IPS-NIHi7 (cell line): Measurements from ENCODE around the gene LPA.

Experiments used
- DNase-seq: peaks from one replicate; pipeline ENCODE4 v3.0.0; 2012; ENCODE audit warnings: mixed read lengths; ENCODE audit errors: extremely low spot score

The LPA gene

DNA sequence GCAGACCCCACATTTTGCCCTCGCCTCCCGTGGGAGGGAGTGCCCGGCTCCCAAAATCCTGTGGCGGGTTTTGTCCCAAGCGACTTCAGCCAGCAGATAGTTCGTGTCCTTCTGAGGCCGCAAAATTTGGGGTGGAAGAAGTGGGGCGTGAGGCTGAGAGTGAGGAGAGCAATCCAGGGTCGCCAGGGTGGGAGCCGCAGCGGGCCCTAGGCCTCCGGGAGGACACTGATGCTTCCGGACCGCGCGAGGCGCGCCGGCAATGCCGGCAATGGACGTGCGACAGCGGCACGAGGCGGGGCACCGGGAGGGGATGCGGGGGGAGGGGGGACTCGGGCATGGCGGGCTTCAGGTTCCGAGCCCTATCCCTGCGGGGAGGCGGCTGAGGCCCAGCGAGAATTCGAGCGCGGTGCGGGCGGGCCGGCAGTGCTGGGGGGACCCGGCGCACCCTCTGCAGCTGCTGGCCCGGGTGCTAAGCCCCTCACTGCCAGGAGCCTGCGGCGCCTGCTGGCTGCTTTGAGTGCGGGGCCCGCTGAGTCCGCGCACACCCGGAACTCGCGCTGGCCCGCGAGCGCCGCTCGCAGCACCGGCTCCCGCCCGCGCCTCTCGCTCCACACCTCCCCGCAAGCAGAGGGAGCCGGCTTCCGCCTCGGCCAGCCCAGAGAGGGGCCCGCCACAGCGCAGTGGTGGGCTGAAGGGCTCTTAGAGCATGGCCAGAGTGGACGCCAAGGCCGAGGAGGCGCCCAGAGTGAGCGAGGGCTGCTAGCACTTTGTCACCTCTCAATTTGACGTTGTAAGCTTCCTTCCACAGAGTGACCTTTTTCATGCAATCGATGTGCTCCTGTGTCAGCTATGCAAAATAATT, 143.8 kb downstream of the LPA start:
- DNase-seq: peak; percentile 79

DNA sequence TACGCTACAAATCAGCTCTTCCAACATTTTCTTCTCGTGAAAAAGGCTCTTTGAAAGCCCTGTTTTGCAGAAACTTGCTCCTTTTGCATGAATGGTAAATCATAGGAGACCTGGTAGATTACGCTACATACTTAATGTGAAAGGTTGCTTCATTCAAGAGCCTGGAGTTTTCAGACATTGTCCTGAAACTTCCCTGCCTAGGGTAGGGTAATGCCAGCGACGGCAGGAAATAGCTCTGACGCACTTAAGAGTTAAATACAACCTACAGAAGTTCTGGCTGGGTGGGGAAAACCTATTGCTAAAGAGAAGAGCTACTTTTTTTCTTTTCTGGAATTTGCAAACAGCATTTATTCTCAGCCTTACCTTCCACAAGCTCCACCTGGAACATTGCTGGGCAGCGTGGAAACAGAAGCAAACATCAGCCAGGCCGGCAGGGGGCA, 144.5 kb downstream of the LPA start:
- peak; percentile 22 for DNase-seq

DNA sequence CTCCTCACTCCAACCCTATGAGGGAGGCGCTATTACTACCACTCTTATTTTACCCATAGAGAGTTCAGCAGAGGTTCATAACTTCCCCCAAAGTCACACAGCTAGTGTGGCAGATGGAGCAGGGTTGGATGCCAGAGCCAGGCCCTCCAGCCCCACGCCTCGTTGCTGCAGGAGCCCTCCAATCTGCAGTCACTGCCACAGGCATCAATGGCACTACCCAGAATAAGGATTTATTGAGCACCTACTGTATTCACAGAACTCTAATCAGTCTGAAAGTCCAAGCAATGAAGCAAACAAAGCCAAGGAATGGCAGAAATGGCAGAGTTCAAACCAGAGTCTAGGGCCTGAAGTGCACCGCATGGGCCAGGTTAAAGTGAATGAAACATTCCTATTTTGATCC, 144.9 kb downstream of the LPA start:
- DNase-seq: no peak

DNA sequence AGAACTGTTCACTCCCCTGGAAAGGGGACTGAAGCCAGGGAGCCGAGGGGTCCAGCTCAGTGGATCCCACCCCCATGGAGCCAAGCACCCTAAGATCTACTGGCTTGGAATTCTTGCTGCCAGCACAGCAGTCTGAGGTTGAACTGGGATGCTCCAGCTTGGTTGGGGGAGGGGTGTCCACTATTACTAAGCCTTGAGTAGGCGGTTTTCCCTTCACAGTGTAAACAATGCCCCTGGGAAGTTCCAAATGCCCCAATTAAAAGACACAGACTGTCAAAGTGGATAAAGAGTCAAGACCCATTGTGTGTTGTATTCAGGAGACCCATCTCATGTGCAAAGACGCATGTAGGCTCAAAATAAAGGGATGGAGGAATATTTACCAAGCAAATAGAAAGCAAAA, 150.2 kb downstream of the LPA start:
- no peak for DNase-seq

DNA sequence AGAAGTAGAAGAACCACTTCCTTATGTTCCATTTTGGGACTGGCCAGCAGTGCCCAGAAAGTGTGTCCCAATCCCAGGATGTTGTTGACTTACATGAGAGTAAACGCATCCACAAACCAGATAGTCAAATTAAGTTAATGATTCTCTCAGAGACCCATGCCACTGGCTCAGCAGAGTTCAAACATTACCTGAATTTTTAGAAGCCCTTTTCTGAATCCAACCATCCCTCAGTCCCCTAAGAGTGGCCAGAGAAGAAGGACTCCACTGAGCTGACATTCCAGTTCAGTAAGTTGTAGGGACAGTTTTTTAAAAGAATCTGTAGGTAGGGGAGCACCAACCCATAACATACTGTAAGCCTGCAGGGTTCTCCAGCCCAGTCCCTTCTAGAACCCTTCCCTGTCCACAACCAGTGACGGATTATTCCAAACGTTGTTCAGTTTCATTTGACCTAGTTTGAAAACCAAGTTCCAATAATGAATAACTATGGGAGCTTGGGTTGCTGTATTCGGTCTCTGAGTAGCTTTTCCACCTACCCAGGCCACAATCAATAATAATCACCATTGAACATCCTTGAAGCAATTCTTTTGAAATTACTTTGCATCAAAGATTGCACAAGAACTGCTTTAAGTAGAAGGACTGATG, 153.0 kb downstream of the LPA start:
- DNase-seq: no peak

DNA sequence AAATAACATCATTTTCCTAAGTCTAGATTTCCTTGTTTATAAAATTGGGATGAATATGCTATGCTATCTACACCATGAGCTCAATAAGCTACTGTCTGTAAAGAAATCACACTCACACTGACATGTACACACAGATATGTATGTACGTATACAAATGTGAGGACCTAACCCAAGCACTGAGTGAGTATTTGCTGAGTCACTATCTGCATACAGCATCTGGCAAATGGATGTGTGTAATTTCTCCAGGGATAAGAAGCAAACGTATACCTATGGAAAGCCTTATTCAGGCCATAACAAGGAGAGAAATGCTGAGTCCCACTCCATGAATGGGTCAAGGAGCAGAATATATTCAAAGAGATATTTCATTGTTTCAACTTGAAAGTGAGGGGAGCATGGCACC, 153.9 kb downstream of the LPA start:
- DNase-seq: no peak

DNA sequence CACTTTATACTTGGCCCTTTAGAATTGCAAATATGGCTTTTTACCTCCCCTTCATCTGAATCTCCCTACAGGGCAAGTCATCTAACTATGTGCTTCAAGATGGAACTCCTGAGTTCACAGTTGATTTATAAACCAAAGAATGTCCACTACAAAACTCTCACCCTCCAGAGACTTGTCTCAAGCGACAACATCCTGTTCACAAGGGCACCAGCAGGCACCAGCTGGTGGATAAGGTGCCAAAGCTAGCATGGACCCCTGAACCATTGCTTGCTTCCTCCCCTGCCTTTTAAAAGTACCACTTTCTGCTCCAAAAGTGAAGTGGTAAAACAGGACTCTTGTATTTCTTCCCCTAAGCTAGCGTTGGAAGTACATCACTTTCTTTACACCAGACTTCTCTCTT, 154.5 kb downstream of the LPA start:
- no peak for DNase-seq

DNA sequence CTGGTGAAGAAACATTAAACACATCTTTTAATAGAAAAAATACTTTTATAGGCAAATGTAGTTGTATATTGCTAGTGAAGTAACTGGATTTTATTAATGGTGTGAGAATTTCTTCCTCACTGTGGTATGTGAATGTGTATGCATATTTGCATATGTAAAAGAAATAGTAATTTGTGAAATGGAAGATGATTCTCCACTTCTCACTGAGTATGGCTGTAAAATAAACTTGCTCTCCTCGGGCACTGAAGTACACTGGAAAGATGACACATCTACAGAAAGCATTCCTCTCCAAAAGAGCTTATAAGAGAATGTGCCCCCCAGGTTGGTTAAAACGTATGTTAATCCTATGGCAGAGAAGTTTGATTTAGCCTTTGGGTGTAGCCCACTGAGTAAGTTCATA, 155.5 kb downstream of the LPA start:
- no peak for DNase-seq

DNA sequence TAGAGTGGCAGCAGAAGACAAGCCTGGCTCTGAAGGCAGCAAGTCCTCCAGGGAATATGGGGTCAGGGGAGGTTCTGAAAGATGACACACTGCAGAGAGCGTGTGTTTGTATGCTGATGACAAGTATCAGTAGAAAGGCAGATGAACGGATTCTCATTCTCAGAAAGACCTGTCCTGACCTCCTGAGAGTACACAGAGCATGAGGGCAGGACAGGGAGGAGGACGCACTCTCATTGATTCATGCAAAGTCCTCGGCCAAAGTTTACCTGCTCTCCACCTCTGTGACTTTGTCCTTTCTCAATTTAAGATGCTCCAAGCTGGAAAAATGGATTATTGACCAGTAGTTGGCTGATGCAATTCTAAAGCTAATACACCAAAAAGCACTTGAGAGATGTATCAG, 156.7 kb downstream of the LPA start:
- DNase-seq: no peak

DNA sequence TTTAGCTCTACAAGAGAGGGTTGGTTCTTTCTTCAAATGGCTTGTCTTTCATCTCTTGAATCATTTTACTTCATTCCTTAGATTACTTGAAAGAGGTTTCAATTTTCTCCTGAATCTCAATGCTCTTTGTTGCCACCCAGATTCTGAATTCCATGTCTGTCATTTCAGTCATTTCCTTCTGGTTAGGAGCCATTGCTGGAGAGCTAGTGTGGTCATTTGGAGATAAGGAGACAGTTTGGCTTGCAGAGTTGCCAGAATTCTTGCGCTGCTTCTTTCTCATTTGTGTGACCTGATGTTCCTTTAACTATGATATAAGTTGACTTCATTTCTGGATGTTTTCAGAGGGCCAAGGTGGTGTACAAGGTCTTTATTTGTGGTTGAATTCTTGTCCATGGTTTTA, 158.1 kb downstream of the LPA start:
- DNase-seq: no peak

DNA sequence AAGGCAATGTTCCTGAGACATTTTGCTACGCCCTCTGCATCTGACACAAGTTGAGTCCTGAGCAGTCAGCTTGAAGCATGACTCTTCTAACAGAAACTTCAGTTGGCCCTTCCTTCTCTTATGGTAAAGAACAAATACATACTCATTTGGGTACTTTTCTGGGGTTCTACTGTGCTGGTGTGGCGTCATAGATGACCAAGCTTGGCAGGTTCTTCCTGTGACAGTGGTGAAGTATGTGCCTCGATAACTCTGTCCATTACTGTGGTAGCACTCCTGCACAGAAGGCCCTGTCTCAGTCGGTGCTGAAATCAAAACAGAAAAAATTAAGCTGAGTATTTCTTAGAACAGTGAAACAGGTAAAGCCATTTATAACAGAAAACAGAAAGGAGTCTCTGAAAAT, 163.4 kb downstream of the LPA start:
- no peak for DNase-seq

DNA sequence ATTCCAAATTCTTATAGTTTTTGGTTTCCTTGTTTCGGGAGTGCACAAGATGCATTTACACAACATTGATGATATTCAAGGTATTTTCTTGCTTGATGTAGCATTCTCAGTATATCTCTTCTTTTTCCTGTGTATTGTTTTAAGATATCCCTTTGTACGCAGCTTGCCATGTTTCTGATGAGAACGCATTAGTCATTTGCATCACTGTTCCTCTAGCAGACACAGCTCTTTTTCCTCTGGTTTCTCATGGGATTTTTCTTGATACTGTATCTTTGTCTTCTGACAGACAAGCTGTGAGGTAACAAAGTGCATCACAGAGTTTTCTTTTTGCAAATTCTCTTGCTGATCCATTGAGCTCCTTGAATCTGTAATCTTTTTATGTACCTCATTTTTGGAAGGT, 169.5 kb downstream of the LPA start:
- no peak for DNase-seq

DNA sequence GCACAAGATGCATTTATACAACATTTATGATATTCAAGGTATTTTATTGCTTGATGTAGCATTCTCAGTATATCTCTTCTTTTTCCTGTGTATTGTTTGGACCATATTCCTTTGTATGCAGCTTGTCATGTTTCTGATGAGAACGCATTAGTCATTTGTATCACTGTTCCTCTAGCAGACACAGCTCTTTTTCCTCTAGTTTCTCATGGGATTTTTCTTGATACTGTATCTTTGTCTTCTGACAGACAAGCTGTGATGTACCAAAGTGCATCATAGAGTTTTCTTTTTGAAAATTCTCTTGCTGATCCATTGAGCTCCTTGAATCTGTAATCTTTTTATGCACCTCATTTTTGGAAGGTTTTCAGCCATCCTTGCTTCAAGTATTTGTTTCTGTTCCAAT, 175.0 kb downstream of the LPA start:
- no peak for DNase-seq

DNA sequence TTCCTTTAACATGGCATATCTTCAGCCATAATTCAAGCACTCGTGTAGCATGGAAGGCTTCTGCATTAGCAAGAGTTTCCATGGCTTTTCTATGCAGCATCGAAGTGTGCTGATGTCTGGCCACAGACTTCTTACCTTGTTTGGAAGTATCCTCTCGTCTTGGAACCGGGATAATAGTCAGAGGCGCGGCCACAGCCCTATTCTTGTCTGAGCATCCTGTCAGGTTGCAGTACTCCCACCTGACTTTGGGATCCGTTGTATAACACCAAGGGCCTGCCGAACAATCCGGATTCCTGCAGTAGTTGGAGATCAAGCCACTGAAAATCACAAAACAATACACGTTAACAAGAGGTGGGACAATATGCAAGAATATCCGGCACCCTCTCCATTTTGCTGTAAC, 177.0 kb downstream of the LPA start:
- DNase-seq: no peak
